HepG2 (cell line): Measurements from ENCODE around the gene STRBP. TPM values are rescaled to one million over a fixed set of nuclear protein-coding genes. Genes with fewer than 3 reads are reported as not detected.

Experiments
- ATAC-seq: fragments of 200-7000 bp; cut with Tn5 transposase; 3 replicates; pipeline ENCODE4 v1.9.1; 2020; ENCODE audit warnings: mild to moderate bottlenecking, moderate library complexity
- BruUV-seq: library from RNA; stranded (reverse); fragments of 400-500 nt; replicated peaks from 2 replicates; lab custom pipeline; 2021; lab: Mats Ljungman, UMichigan
- CTCF ChIA-PET: fragments of 300-600 bp; formaldehyde crosslinking; extraction: SDS; loops from one replicate; lab custom pipeline; 2021; ENCODE audit warnings: low total read pairs, inconsistent platforms, low intra/inter-chr PET ratio; lab: Yijun Ruan, JAX
- POLR2A ChIA-PET: fragments of 350-600 bp; sonication (Branson Sonifier 250); formaldehyde crosslinking; loops from one replicate; lab custom pipeline; 2020; ENCODE audit warnings: antibody characterized with exemption, inconsistent platforms; lab: Yijun Ruan, JAX
- DNase-seq: peaks from one replicate; pipeline ENCODE4 v3.0.0-alpha.2; 2015; ENCODE audit warnings: low spot score
- FAIRE-seq: peaks from 3 replicates; lab custom pipeline; 2011; peaks lifted over from hg19 to GRCh38; lab: Jason Lieb, UNC
- H2AFZ ChIP-seq: one replicate; pipeline ENCODE4 v1.6.1; 2011; ENCODE audit warnings: low read length, inconsistent platforms
- H3K27ac ChIP-seq: fragments of 300-600 bp; 3 replicates; pipeline ENCODE4 v1.8.0; 2011; ENCODE audit warnings: mixed run types, mild to moderate bottlenecking, mixed read lengths, low read length, inconsistent platforms; ENCODE audit not compliant: insufficient read depth; ENCODE audit errors: extremely low read length
- H3K27me3 ChIP-seq, 2 experiments: fragments of 200-600 bp in 1 of 2; 2 replicates in 1 of 2; 3 replicates in 1 of 2; pipeline versions ENCODE4 v1.6.0 to v1.8.0; 2011; ENCODE audit warnings: low read length in 2 of 2, mild to moderate bottlenecking in 2 of 2, moderate library complexity in 2 of 2, inconsistent platforms in 1 of 2; ENCODE audit not compliant: insufficient read depth in 2 of 2, control insufficient read depth in 1 of 2
- H3K36me3 ChIP-seq, 2 experiments: fragments of 200-600 bp in 1 of 2; replicated peaks in 1 of 2; 2 replicates in 1 of 2; 3 replicates in 1 of 2; pipeline versions ENCODE4 v1.5.1 to v1.8.0; 2011; ENCODE audit warnings: low read length in 2 of 2, inconsistent platforms in 1 of 2; ENCODE audit not compliant: insufficient read depth in 2 of 2, control insufficient read depth in 1 of 2
- H3K4me1 ChIP-seq: 2 replicates; pipeline ENCODE4 v1.5.1; 2012; ENCODE audit warnings: low read length, inconsistent platforms; ENCODE audit not compliant: insufficient read depth
- H3K4me2 ChIP-seq: 2 replicates; pipeline ENCODE4 v1.6.0; 2011; ENCODE audit warnings: low read depth, low read length, inconsistent platforms
- H3K4me3 ChIP-seq, 3 experiments: fragments of 200-600 bp in 1 of 3; sonication (generic), shearing (Covaris generic) in 1 of 3; replicated peaks in 1 of 3; 2 replicates each; pipeline ENCODE4 v1.5.1; 2011 to 2016; ENCODE audit warnings: low read length in 3 of 3, inconsistent platforms in 2 of 3, low read depth in 2 of 3, mild to moderate bottlenecking in 2 of 3, control low read depth in 1 of 3, mixed read lengths in 1 of 3; ENCODE audit not compliant: insufficient read depth in 1 of 3
- H3K79me2 ChIP-seq: one replicate; pipeline ENCODE4 v1.6.1; 2011; ENCODE audit warnings: low read length, inconsistent platforms; ENCODE audit not compliant: insufficient read depth
- H3K9ac ChIP-seq: 2 replicates; pipeline ENCODE4 v1.6.0; 2011; ENCODE audit warnings: mild to moderate bottlenecking, low read depth, low read length, inconsistent platforms; ENCODE audit not compliant: insufficient read depth
- H3K9me3 ChIP-seq: 2 replicates; pipeline ENCODE4 v1.5.1; 2012; ENCODE audit warnings: mild to moderate bottlenecking, low read length
- H4K20me1 ChIP-seq: 2 replicates; pipeline ENCODE4 v1.6.0; 2011; ENCODE audit warnings: inconsistent platforms, mild to moderate bottlenecking, low read length, moderate library complexity; ENCODE audit not compliant: insufficient read depth
- CBX1 ChIP-seq: IDR thresholded peaks from one replicate; pipeline ENCODE4 v1.6.1; 2016; ENCODE audit warnings: antibody characterized with exemption, low read depth
- CC2D1A ChIP-seq: sonication (generic); formaldehyde crosslinking; IDR thresholded peaks from 2 replicates; pipeline ENCODE4 v1.8.1; 2023; ENCODE audit warnings: mild to moderate bottlenecking, missing genetic modification reagents
- DDIT3 ChIP-seq: sonication (generic); formaldehyde crosslinking; IDR thresholded peaks from 2 replicates; pipeline ENCODE4 v1.4.0; 2020; ENCODE audit warnings: mild to moderate bottlenecking, missing genetic modification reagents
- GABPA ChIP-seq, 2 experiments: IDR thresholded peaks; 2 replicates each; pipeline ENCODE4 v1.6.1; 2011 to 2016; ENCODE audit warnings: low read depth in 2 of 2, low read length in 1 of 2, missing biosample characterization in 1 of 2, missing genetic modification characterization in 1 of 2
- GATA4 ChIP-seq: sonication (generic); IDR thresholded peaks from 2 replicates; pipeline ENCODE4 v1.6.1; 2016; ENCODE audit warnings: antibody characterized with exemption, low read depth, borderline replicate concordance
- KAT8 ChIP-seq: IDR thresholded peaks from 2 replicates; pipeline ENCODE4 v1.6.1; 2016; ENCODE audit warnings: missing genetic modification reagents, missing compliant biosample characterization
- KDM4B ChIP-seq: sonication (generic); formaldehyde crosslinking; IDR thresholded peaks from 2 replicates; pipeline ENCODE4 v1.4.0; 2020; ENCODE audit warnings: missing genetic modification reagents
- KLF11 ChIP-seq: IDR thresholded peaks from 2 replicates; pipeline ENCODE4 v1.6.1; 2016; ENCODE audit warnings: missing compliant biosample characterization
- KLF12 ChIP-seq: sonication (generic); formaldehyde crosslinking; IDR thresholded peaks from 2 replicates; pipeline ENCODE4 v1.4.0; 2020; ENCODE audit warnings: missing genetic modification reagents, borderline replicate concordance
- MTF2 ChIP-seq: sonication (generic); formaldehyde crosslinking; IDR thresholded peaks from 2 replicates; pipeline ENCODE4 v1.5.0; 2020; ENCODE audit warnings: missing genetic modification reagents, borderline replicate concordance
- NFKBIZ ChIP-seq: IDR thresholded peaks from 2 replicates; pipeline ENCODE4 v1.6.1; 2018; ENCODE audit warnings: missing genetic modification reagents, missing compliant biosample characterization
- NR2C2 ChIP-seq: sonication (generic); formaldehyde crosslinking; IDR thresholded peaks from 2 replicates; pipeline ENCODE4 v1.4.0; 2020; ENCODE audit warnings: missing genetic modification reagents, mild to moderate bottlenecking, moderate library complexity, borderline replicate concordance
- PPARG ChIP-seq: conservative IDR thresholded peaks from 2 replicates; pipeline ENCODE4 v1.6.1; 2016; ENCODE audit warnings: missing biosample characterization, missing genetic modification reagents
- RBAK ChIP-seq: sonication (generic); formaldehyde crosslinking; IDR thresholded peaks from 2 replicates; pipeline ENCODE4 v1.5.1; 2020; ENCODE audit warnings: mild to moderate bottlenecking, missing genetic modification reagents
- ZNF136 ChIP-seq: sonication (generic); formaldehyde crosslinking; IDR thresholded peaks from 2 replicates; pipeline ENCODE4 v1.8.1; 2022; ENCODE audit warnings: low read depth, mild to moderate bottlenecking, moderate library complexity, missing genetic modification reagents
- ZNF234 ChIP-seq: sonication (generic); formaldehyde crosslinking; conservative IDR thresholded peaks from 2 replicates; pipeline ENCODE4 v1.5.1; 2020; ENCODE audit warnings: mild to moderate bottlenecking, missing genetic modification reagents
- ZNF354B ChIP-seq: sonication (generic); formaldehyde crosslinking; IDR thresholded peaks from 2 replicates; pipeline ENCODE4 v1.8.0; 2022; ENCODE audit warnings: mild to moderate bottlenecking, missing genetic modification reagents
- ZNF430 ChIP-seq: sonication (generic); formaldehyde crosslinking; IDR thresholded peaks from 2 replicates; pipeline ENCODE4 v1.9.0; 2021; ENCODE audit warnings: mild to moderate bottlenecking, missing genetic modification reagents
- ZNF44 ChIP-seq: sonication (generic); formaldehyde crosslinking; IDR thresholded peaks from 2 replicates; pipeline ENCODE4 v1.5.1; 2020; ENCODE audit warnings: mild to moderate bottlenecking, missing genetic modification reagents
- ZNF563 ChIP-seq: sonication (generic); formaldehyde crosslinking; IDR thresholded peaks from 2 replicates; pipeline ENCODE4 v1.8.0; 2022; ENCODE audit warnings: mild to moderate bottlenecking, moderate library complexity, missing genetic modification reagents
- ZNF589 ChIP-seq: sonication (generic); formaldehyde crosslinking; conservative IDR thresholded peaks from 2 replicates; pipeline ENCODE4 v1.8.0; 2022; ENCODE audit warnings: mild to moderate bottlenecking, moderate library complexity, missing genetic modification reagents
- ZNF850 ChIP-seq: sonication (generic); formaldehyde crosslinking; conservative IDR thresholded peaks from 2 replicates; pipeline ENCODE4 v1.9.0; 2021; ENCODE audit warnings: mild to moderate bottlenecking, missing genetic modification reagents
- ZSCAN21 ChIP-seq: sonication (generic); formaldehyde crosslinking; IDR thresholded peaks from 2 replicates; pipeline ENCODE4 v1.8.0; 2022; ENCODE audit warnings: mild to moderate bottlenecking, missing genetic modification reagents, moderate library complexity, borderline replicate concordance
- WGBS: methylation state at CpG from one replicate; pipeline ENCODE4 v1.1.6; 2017; ENCODE audit warnings: low lambda C conversion rate; 5-methylcytosine and 5-hydroxymethylcytosine counted together
- in situ Hi-C: cut with HindIII; loops from 2 replicates; pipeline ENCODE4 v1.10.0; 2017; ENCODE audit warnings: low pct_unique_long_range_greater_than_20kb; ENCODE audit not compliant: extremely low pct_ligation_motif_present
- intact Hi-C: fragments of 100-400 bp; cut with micrococcal nuclease; formaldehyde crosslinking; loops from one replicate; pipeline ENCODE4 v1.10.0; 2022; ENCODE audit not compliant: unreplicated experiment
- polyA plus RNA-seq, 8 experiments: library from polyadenylated mRNA; depleted of rRNA in 3 of 8; stranded (reverse) in 7 of 8; unstranded in 1 of 8; fragments of >200 nt; fragmentation: Illumina TruSeq in 4 of 8; extraction: Trizol in 4 of 8; gene quantifications; 2 replicates each; pipeline versions ENCODE4 v1.2.1 to v1.2.3, GENCODE V29; 2011 to 2016; ENCODE audit warnings: low read depth in 4 of 8, missing spikeins in 1 of 8, mixed read lengths in 1 of 8; ENCODE audit not compliant: insufficient read depth in 1 of 8
- total RNA-seq, 5 experiments: library from RNA; depleted of rRNA; stranded (reverse); fragments of >200 nt; fragmentation: Illumina TruSeq; extraction: Trizol; gene quantifications; 2 replicates each; pipeline ENCODE4 v1.2.3, GENCODE V29; 2016; ENCODE audit warnings: low read depth in 1 of 5

The STRBP gene
- total and polyA plus RNA-seq, 2 of the 13 experiments (the other 11 are each of a cell fraction or from before 2014, with no cell fraction given), result 14.5 to 38.5 TPM

- no peaks in the 10 kb centered on the region for H3K9me3 ChIP-seq
- peaks cover 8 to 56% of the 10 kb centered on the region in 2 experiments for H3K36me3 ChIP-seq
- no peaks in the 10 kb centered on the region for H4K20me1 ChIP-seq
- no peaks in the 10 kb centered on the region for H3K79me2 ChIP-seq
- peaks cover 9% of the 10 kb centered on the region for H3K4me1 ChIP-seq
- ATAC-seq (no peak), DNase-seq (no peak), FAIRE-seq (no peak)
- intact Hi-C loops, result loop anchor here (10.0 kb wide), 1 partner anchor 244 kb away; no protein-coding TSS in a partner anchor
- ChIA-PET CTCF (no interaction called here), POLR2A (no interaction called here)
- no TSS peak for BruUV-seq
- no peak overlapping the region for H3K9ac ChIP-seq
- no peak overlapping the region for H2AFZ ChIP-seq
- H3K27ac ChIP-seq, result no peak overlapping the region
- WGBS, result 90% methylated on average over 3 of the region's 3 CpGs
- no peak overlapping the region for H3K4me2 ChIP-seq
- no peaks in the 10 kb centered on the region for H3K27me3 ChIP-seq
- in situ Hi-C loops, result loop anchor here (5.0 kb wide), 2 partner anchors 147 to 272 kb away; no protein-coding TSS in a partner anchor
- TF ChIP-seq GATA4 (no peak), MTF2 (CRISPR knock-in tag) (no peak), ZNF563 (CRISPR knock-in tag) (no peak), ZNF850 (CRISPR knock-in tag) (no peak), ZNF136 (CRISPR knock-in tag) (no peak)
- no peak overlapping the region for H3K4me3 ChIP-seq
These were observed 187.9 kb downstream of the STRBP start for GRCh38 chr9:123080444-123080843.

- BruUV-seq, result no TSS peak
- CTCF ChIA-PET, result no interaction called here
- FAIRE-seq (no peak), DNase-seq (no peak), ATAC-seq (no peak)
- intact Hi-C loops, result no loop called here
- H3K4me1 ChIP-seq, result no peaks in the 10 kb centered on the region
- H4K20me1 ChIP-seq, result no peaks in the 10 kb centered on the region
- in situ Hi-C loops, result no loop called here
- no peaks in the 10 kb centered on the region for H3K79me2 ChIP-seq
- no peaks in the 10 kb centered on the region for H3K9me3 ChIP-seq
- H3K27me3 ChIP-seq, result no peaks in the 10 kb centered on the region
- no peak overlapping the region for H3K4me2 ChIP-seq
- peaks cover 3 to 56% of the 10 kb centered on the region in 2 experiments for H3K36me3 ChIP-seq
- 97% methylated on average over 3 of the region's 3 CpGs for WGBS
- no peak overlapping the region for H3K27ac ChIP-seq
- POLR2A ChIA-PET, result no interaction called here
- no peak overlapping the region for H2AFZ ChIP-seq
- no peak overlapping the region for H3K9ac ChIP-seq
- no peak overlapping the region for H3K4me3 ChIP-seq
- no peak for TF ChIP-seq KLF12 (CRISPR knock-in tag)
- TF ChIP-seq ZNF589 (CRISPR knock-in tag), result no peak
- TF ChIP-seq KAT8 (CRISPR knock-in tag), result no peak
- no peak for TF ChIP-seq ZSCAN21 (CRISPR knock-in tag)
- no peak for TF ChIP-seq RBAK (CRISPR knock-in tag)
- no peak for TF ChIP-seq CBX1
- TF ChIP-seq ZNF354B (CRISPR knock-in tag), result no peak
- no peak for TF ChIP-seq KDM4B
- TF ChIP-seq ZNF44, result no peak
- no peak for TF ChIP-seq NFKBIZ (CRISPR knock-in tag)
- TF ChIP-seq NR2C2 (CRISPR knock-in tag), result no peak
- TF ChIP-seq KLF11 (CRISPR knock-in tag), result no peak
- TF ChIP-seq CC2D1A (CRISPR knock-in tag), result no peak
- TF ChIP-seq DDIT3 (CRISPR knock-in tag), result no peak
- TF ChIP-seq GABPA (IDR thresholded peaks at IDR 0.05; ENCODE audit: low read depth, low read length), result no peak
- no peak for TF ChIP-seq GABPA (CRISPR knock-in tag; IDR thresholded peaks at IDR 0.05; ENCODE audit: low read depth)
- no peak for TF ChIP-seq PPARG (CRISPR knock-in tag)
- TF ChIP-seq ZNF234, result no peak
- TF ChIP-seq ZNF430, result no peak
These were observed 193.8 kb downstream of the STRBP start for GRCh38 chr9:123074628-123075027.
